Activated CD4-positive, alpha-beta T cell treated with anti-CD3 and anti-CD28 coated beads, Interleukin-2, amount 10 ng/mL, durations not matched to agents 24 days and 14 days (primary cell): ENCODE measurements around the gene EBLN1. TPM values are rescaled to one million over a fixed set of nuclear protein-coding genes. Genes with fewer than 3 reads are reported as not detected.

Experiments
- DNase-seq: peaks from one replicate; pipeline ENCODE4 v3.0.0; 2022
- H3K27ac Mint-ChIP-seq: one replicate; pipeline ENCODE4 v1.8.0; 2022; ENCODE audit warnings: mild to moderate bottlenecking, mixed read lengths
- H3K27me3 Mint-ChIP-seq: one replicate; pipeline ENCODE4 v1.8.0; 2022; ENCODE audit warnings: mixed read lengths
- H3K36me3 Mint-ChIP-seq: one replicate; pipeline ENCODE4 v1.8.0; 2022; ENCODE audit warnings: low read depth, mild to moderate bottlenecking, mixed read lengths
- H3K4me1 Mint-ChIP-seq: one replicate; pipeline ENCODE4 v1.8.0; 2021; ENCODE audit warnings: mixed read lengths
- H3K4me3 Mint-ChIP-seq: one replicate; pipeline ENCODE4 v1.8.0; 2022; ENCODE audit warnings: mild to moderate bottlenecking, moderate library complexity, mixed read lengths
- H3K9me3 Mint-ChIP-seq: one replicate; pipeline ENCODE4 v1.8.0; 2021; ENCODE audit warnings: mixed read lengths
- intact Hi-C: fragments of 100-400 bp; cut with micrococcal nuclease; formaldehyde crosslinking; loops from one replicate; pipeline ENCODE4 v1.15.1; 2023
- total RNA-seq: library from RNA; stranded (reverse); gene quantifications from 2 replicates; pipeline ENCODE4 v1.2.3, GENCODE V29; 2022

The EBLN1 gene
- total RNA-seq, 1 donor from 2014 or later = not detected

- Mint-ChIP-seq H3K36me3 (peaks cover 5% of the 10 kb centered on the region), H3K4me1 (peaks cover 37% of the 10 kb centered on the region), H3K27me3 (peaks cover 2% of the 10 kb centered on the region), H3K9me3 (peaks cover 8% of the 10 kb centered on the region), H3K27ac (peak overlapping the region; percentile 38), H3K4me3 (no peak overlapping the region)
- DNase-seq = no peak
- intact Hi-C loops = loop anchor here (10.0 kb wide), 1 partner anchor 329 kb away; no protein-coding TSS in a partner anchor
Observed at GRCh38 chr10:22245567-22245966, 27.8 kb upstream of the EBLN1 start.

DNA sequence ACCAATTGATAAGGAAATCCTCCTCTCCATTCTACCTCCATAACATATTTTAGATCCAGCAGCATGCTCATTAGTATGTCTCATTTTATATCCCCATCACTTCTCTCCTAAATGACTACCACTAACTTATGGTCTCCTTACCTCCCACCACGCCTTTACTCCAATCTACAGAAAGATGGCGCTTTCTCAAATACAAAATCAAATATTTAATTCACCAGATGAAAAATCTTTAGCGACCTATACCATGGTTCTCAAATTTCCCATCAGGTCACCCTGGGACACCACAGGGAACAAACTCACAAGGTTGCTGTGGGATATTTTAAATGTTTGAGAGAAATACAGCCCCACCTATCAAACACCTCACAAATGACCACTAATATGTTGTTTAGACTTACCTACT lies 27.0 kb upstream of the EBLN1 start:
- Mint-ChIP-seq H3K4me3 (no peak overlapping the region), H3K27me3 (peaks cover 2% of the 10 kb centered on the region), H3K9me3 (peaks cover 8% of the 10 kb centered on the region), H3K27ac (no peak overlapping the region), H3K4me1 (peaks cover 35% of the 10 kb centered on the region), H3K36me3 (peaks cover 4% of the 10 kb centered on the region)
- no peak for DNase-seq
- intact Hi-C loops = loop anchor here (10.0 kb wide), 1 partner anchor 330 kb away; no protein-coding TSS in a partner anchor

DNA sequence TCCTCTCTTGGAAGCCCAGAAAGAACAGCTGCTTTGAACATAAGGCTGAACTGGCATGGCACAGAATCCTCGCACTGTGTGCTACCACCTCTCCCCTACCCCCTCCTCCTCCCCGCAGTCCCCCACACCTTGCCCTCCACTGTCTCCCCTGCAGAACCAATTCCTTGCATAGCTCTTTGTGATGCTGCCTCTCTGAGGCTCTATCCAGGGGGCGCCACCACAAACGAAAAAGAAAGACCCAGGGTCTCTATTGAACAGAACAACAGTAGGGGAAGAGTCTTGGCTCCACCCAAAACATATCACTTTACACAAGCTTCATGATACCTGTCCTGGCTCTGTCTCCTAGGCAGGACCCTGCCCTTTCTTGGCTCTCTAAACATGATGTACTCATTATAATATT lies 26.2 kb upstream of the EBLN1 start:
- intact Hi-C loops = loop anchor here (10.0 kb wide), 1 partner anchor 331 kb away; no protein-coding TSS in a partner anchor
- no peak overlapping the region for H3K4me3 Mint-ChIP-seq
- DNase-seq = no peak

GRCh38 chr10:22243321-22243720 lies 25.5 kb upstream of the EBLN1 start:
- peaks cover 33% of the 10 kb centered on the region for H3K4me1 Mint-ChIP-seq
- peaks cover 8% of the 10 kb centered on the region for H3K9me3 Mint-ChIP-seq
- intact Hi-C loops = loop anchor here (10.0 kb wide), 1 partner anchor 331 kb away; no protein-coding TSS in a partner anchor
- no peak overlapping the region for H3K27ac Mint-ChIP-seq
- H3K4me3 Mint-ChIP-seq = no peak overlapping the region
- peaks cover 4% of the 10 kb centered on the region for H3K27me3 Mint-ChIP-seq
- peaks cover 3% of the 10 kb centered on the region for H3K36me3 Mint-ChIP-seq
- no peak for DNase-seq

More for the DNA sequence above, 26.2 kb upstream of the EBLN1 start:
- Mint-ChIP-seq H3K27me3 (peaks cover 2% of the 10 kb centered on the region), H3K9me3 (peaks cover 8% of the 10 kb centered on the region), H3K27ac (no peak overlapping the region), H3K4me1 (peaks cover 35% of the 10 kb centered on the region), H3K36me3 (peaks cover 4% of the 10 kb centered on the region)

DNA sequence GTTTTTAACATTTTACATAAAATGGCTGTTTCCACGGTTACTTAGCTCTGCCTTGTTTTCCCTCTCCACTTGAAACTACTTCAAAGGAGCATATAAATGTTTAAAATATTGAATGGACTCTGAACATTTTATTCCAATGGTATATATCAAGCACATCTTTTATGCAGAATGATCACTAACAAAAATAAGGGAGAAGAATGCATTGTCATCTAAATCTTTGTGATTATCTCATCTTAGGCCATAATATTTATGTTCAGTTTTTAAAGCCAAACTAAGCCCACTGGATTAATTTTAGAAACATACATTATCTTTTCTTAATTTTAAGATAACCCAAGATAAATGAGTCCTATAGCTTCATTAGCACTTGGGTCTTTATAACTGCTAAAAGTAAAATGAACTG lies 13.4 kb upstream of the EBLN1 start:
- H3K4me1 Mint-ChIP-seq = peaks cover 21% of the 10 kb centered on the region
- peaks cover 24% of the 10 kb centered on the region for H3K27me3 Mint-ChIP-seq
- H3K9me3 Mint-ChIP-seq = no peaks in the 10 kb centered on the region
- H3K27ac Mint-ChIP-seq = no peak overlapping the region
- H3K4me3 Mint-ChIP-seq = peak overlapping the region; percentile 84
- peaks cover 2% of the 10 kb centered on the region for H3K36me3 Mint-ChIP-seq
- no peak for DNase-seq
- intact Hi-C loops = no loop called here

- H3K36me3 Mint-ChIP-seq = peaks cover 2% of the 10 kb centered on the region
- peaks cover 21% of the 10 kb centered on the region for H3K4me1 Mint-ChIP-seq
- intact Hi-C loops = no loop called here
- DNase-seq = peak; percentile 81
- H3K27ac Mint-ChIP-seq = peak overlapping the region; percentile 61
- H3K27me3 Mint-ChIP-seq = peaks cover 19% of the 10 kb centered on the region
- H3K9me3 Mint-ChIP-seq = no peaks in the 10 kb centered on the region
- peak overlapping the region; percentile 84 for H3K4me3 Mint-ChIP-seq
Observed at GRCh38 chr10:22230158-22230833, 12.5 kb upstream of the EBLN1 start.

DNA sequence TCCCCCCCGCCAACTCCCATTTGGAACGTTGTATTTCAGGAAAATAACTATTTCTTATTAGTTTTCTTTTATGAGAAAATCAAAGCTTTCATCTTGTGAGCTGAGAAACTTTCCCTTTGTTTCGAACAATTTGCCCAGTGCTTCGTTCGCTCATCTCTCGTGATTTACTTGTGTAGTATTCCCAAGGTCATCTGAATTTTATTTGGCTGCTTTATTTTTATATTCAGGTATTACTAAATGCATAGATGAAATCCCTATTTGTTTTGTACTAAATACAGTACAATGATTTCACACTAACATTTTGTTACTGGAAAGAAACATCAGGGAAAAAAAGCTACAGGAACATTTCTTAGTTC lies 12.0 kb upstream of the EBLN1 start:
- Mint-ChIP-seq H3K27ac (peak overlapping the region; percentile 92), H3K4me1 (peaks cover 21% of the 10 kb centered on the region), H3K27me3 (peaks cover 16% of the 10 kb centered on the region), H3K4me3 (peak overlapping the region; percentile 84), H3K36me3 (peaks cover 2% of the 10 kb centered on the region), H3K9me3 (no peaks in the 10 kb centered on the region)
- DNase-seq = no peak
- intact Hi-C loops = loop anchor here (1.0 to 2.0 kb wide), 9 partner anchors 18 to 760 kb away; partner anchors contain the start of genes BMI1 and DNAJC1

DNA sequence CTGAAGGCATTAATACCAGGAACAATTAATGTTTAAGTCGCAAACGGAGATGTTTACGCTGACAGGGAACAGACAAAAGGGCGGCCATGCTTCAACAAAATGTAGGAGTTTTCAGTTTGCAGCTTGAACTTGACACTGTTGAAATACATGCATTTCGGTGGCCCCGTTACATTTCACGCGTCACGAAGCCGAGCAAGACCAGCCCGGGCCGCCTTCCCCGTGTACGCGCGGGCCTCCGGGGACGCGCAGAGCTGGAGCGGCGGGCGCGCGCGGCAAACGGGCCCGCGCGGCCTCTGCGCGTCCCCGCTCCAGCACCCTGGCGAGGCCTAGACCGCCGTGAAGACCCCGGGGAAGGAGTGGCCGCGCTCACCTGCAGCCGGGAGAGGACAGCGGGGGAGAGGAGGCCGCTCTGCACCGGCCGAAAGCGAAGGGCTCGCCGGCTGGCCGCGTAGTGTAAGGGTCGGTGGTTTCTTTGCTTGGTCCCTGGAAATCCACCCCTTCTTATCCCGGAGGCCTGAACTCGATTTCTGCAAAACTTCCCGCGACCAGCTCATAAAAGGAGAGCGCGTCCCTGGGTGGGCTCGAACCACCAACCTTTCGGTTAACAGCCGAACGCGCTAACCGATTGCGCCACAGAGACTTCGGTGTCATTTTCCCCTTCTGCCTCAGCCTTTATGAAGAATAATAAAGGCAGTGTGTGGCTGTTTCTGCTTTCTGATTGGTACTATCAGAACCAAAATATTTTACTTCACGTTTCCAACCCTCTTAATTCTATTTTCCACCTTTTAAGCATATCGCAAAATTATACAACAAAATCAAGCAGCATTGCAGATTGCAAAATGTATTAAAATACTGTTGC lies 11.4 kb upstream of the EBLN1 start:
- H3K9me3 Mint-ChIP-seq = no peaks in the 10 kb centered on the region
- H3K27me3 Mint-ChIP-seq = peaks cover 14% of the 10 kb centered on the region
- DNase-seq = peak; percentile 96
- peak overlapping the region; percentile 92 for H3K27ac Mint-ChIP-seq
- H3K4me1 Mint-ChIP-seq = peaks cover 21% of the 10 kb centered on the region
- intact Hi-C loops = loop anchor here (1.0 to 2.0 kb wide), 9 partner anchors 18 to 760 kb away; partner anchors contain the start of genes BMI1 and DNAJC1
- H3K4me3 Mint-ChIP-seq = peak overlapping the region; percentile 84
- H3K36me3 Mint-ChIP-seq = peaks cover 2% of the 10 kb centered on the region

DNA sequence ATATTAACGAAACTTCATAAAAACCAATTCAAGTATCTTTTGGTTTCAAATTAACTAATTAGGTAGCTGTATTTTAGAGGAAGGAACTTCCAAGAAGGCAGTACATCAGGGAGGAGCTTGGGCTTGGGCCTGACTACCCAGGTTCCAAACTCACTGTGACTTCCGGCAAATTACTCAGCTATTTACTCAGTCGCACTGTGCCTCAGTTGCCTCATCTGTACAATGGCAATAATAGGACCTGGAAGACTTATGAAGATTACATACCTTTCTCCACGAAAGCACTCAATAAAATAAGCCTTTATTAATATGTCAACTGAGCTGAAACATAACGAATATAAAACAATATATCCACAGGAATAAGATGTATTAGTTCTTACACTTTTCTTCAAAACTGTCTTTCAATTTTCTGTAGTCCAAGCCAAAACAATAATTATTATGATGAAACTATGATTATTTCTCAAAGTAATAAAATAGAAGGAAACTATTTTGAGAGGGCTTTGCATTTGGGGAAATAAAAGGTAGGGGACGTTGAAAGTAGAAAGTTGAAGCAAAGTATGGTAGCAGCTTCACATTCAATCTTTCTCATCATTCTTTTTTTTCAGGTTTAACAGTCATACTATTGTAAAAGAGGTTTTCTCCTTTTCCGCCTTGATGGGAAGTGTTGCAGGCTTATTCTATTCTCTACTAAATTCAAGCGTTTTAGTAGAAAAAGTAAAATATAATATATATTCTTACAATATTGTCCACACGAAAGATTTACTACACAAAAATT lies 10.5 kb upstream of the EBLN1 start:
- Mint-ChIP-seq H3K27ac (peak overlapping the region; percentile 84), H3K4me1 (peaks cover 21% of the 10 kb centered on the region), H3K27me3 (peaks cover 11% of the 10 kb centered on the region), H3K9me3 (no peaks in the 10 kb centered on the region), H3K36me3 (peaks cover 2% of the 10 kb centered on the region), H3K4me3 (peak overlapping the region; percentile 84)
- DNase-seq = no peak
- intact Hi-C loops = loop anchor here (2.0 kb wide), 1 partner anchor 208 kb away; no protein-coding TSS in a partner anchor

DNA sequence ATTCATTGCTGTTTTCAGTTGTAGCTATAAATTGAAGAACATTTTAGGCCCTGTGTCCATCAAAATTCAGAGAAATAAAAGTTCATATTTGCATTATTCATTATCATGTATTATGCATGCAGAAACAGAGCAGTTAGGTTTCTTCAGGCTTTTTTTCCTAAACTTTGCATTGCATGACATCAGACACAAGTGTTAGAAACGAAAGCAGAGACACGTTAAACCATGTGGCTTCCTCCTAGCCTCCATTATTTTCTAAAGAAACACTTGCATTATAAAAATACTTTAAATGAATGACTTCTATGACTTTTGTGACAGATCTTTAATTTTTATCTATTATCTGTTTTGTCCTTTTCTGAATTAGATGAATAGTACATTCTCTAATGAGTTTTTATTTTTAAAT lies 8.8 kb upstream of the EBLN1 start:
- no peak overlapping the region for H3K27ac Mint-ChIP-seq
- intact Hi-C loops = no loop called here
- H3K36me3 Mint-ChIP-seq = peaks cover 2% of the 10 kb centered on the region
- no peak for DNase-seq
- no peak overlapping the region for H3K4me3 Mint-ChIP-seq
- H3K9me3 Mint-ChIP-seq = no peaks in the 10 kb centered on the region
- peaks cover 1% of the 10 kb centered on the region for H3K27me3 Mint-ChIP-seq
- peaks cover 28% of the 10 kb centered on the region for H3K4me1 Mint-ChIP-seq

- peak overlapping the region; percentile 48 for H3K27ac Mint-ChIP-seq
- peaks cover 11% of the 10 kb centered on the region for H3K9me3 Mint-ChIP-seq
- intact Hi-C loops = loop anchor here (1.0 kb wide), 1 partner anchor 25 kb away; no protein-coding TSS in a partner anchor
- H3K4me1 Mint-ChIP-seq = peaks cover 14% of the 10 kb centered on the region
- H3K27me3 Mint-ChIP-seq = no peaks in the 10 kb centered on the region
- no peaks in the 10 kb centered on the region for H3K36me3 Mint-ChIP-seq
- peak; percentile 67 for DNase-seq
- H3K4me3 Mint-ChIP-seq = no peak overlapping the region
Observed at GRCh38 chr10:22222236-22223190, 4.7 kb upstream of the EBLN1 start.

DNA sequence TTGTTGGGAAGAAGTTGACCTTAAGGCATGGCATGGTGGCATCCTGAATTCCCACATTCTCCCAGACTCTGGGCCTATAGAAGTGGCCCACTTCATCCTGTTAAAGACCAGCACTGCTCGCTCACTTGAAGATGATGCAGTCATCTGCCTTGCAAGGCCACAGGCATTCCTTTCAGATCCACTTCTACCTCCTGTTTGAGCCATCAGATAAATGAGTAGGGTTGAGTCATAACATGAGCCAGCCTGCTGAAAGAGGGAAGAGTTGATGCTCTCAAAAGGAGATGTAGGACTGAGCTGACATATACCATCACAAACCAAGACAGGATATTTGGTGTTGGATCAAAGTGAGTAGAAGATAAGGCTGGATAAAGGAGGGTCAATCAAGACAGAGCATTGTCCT lies 1.5 kb upstream of the EBLN1 start:
- intact Hi-C loops = no loop called here
- Mint-ChIP-seq H3K9me3 (peaks cover 11% of the 10 kb centered on the region), H3K36me3 (no peaks in the 10 kb centered on the region), H3K4me3 (no peak overlapping the region), H3K27ac (no peak overlapping the region), H3K4me1 (peaks cover 14% of the 10 kb centered on the region), H3K27me3 (peaks cover 2% of the 10 kb centered on the region)
- DNase-seq = no peak
